Smooth muscle cell (in vitro differentiated cells): Measurements from ENCODE around the gene MEF2A. TPM values are rescaled to one million over a fixed set of nuclear protein-coding genes. Genes with fewer than 3 reads are reported as not detected.

ENCODE experiments used
- DNase-seq: peaks from one replicate; lab custom pipeline; 2025; ENCODE audit not compliant: unreplicated experiment; lab: John Stamatoyannopoulos, UW
- H2AFZ ChIP-seq: fragments of 200-600 bp; sonication (generic); 2 replicates; pipeline ENCODE4 v1.6.0; 2016; ENCODE audit warnings: antibody characterized with exemption, low read depth, mild to moderate bottlenecking
- H3F3A ChIP-seq: fragments of 200-600 bp; sonication (generic); 2 replicates; pipeline ENCODE4 v1.6.0; 2017; ENCODE audit warnings: antibody characterized with exemption, low read depth
- H3K27ac ChIP-seq: fragments of 200-600 bp; sonication (generic); 2 replicates; pipeline ENCODE4 v1.5.1; 2016; ENCODE audit warnings: low read depth, mild to moderate bottlenecking
- H3K27me3 ChIP-seq: fragments of 200-600 bp; sonication (generic); 2 replicates; pipeline ENCODE4 v1.6.1; 2016; ENCODE audit warnings: low read depth, mild to moderate bottlenecking
- H3K36me3 ChIP-seq: fragments of 200-600 bp; sonication (generic); 2 replicates; pipeline ENCODE4 v1.5.1; 2016; ENCODE audit warnings: low read depth
- H3K4me1 ChIP-seq: fragments of 200-600 bp; sonication (generic); 2 replicates; pipeline ENCODE4 v1.5.1; 2016; ENCODE audit warnings: low read depth
- H3K4me2 ChIP-seq: fragments of 200-600 bp; sonication (generic); 2 replicates; pipeline ENCODE4 v1.6.0; 2016; ENCODE audit warnings: mild to moderate bottlenecking
- H3K4me3 ChIP-seq: fragments of 200-600 bp; sonication (generic); 2 replicates; pipeline ENCODE4 v1.5.1; 2016; ENCODE audit warnings: mild to moderate bottlenecking
- H3K79me2 ChIP-seq: fragments of 200-600 bp; sonication (generic); 2 replicates; pipeline ENCODE4 v1.6.0; 2016; ENCODE audit warnings: low read depth, mild to moderate bottlenecking
- H3K9ac ChIP-seq: fragments of 200-600 bp; sonication (generic); 2 replicates; pipeline ENCODE4 v1.6.0; 2016; ENCODE audit warnings: low read depth
- H3K9me3 ChIP-seq: fragments of 200-600 bp; sonication (generic); replicated peaks from 2 replicates; pipeline ENCODE4 v1.5.1; 2016; ENCODE audit warnings: low read depth
- H4K20me1 ChIP-seq: fragments of 200-600 bp; sonication (generic); 2 replicates; pipeline ENCODE4 v1.6.0; 2016; ENCODE audit warnings: low read depth
- CTCF ChIP-seq: fragments of 200-600 bp; sonication (generic); IDR thresholded peaks from 2 replicates; pipeline ENCODE4 v1.5.1; 2017; ENCODE audit warnings: borderline replicate concordance, mild to moderate bottlenecking, antibody characterized with exemption; ENCODE audit not compliant: insufficient read depth, poor library complexity, severe bottlenecking
- WGBS: methylation state at CpG from one replicate; pipeline ENCODE4 v1.1.7; 2016; ENCODE audit warnings: low lambda C conversion rate; 5-methylcytosine and 5-hydroxymethylcytosine counted together
- polyA plus RNA-seq: library from polyadenylated mRNA; unstranded; fragments of >200 nt; fragmentation: Nextera tagmentation; extraction: Ambion mirVana; gene quantifications from 2 replicates; pipeline ENCODE4 v1.2.1, GENCODE V29; 2016
- total RNA-seq: library from RNA; depleted of rRNA; stranded (reverse); fragments of >200 nt; gene quantifications from 2 replicates; pipeline ENCODE4 v1.2.3, GENCODE V29; 2014

The MEF2A gene
- total and polyA plus RNA-seq, 2 experiments from 2014 or later = 12.3 to 75.8 TPM

DNA sequence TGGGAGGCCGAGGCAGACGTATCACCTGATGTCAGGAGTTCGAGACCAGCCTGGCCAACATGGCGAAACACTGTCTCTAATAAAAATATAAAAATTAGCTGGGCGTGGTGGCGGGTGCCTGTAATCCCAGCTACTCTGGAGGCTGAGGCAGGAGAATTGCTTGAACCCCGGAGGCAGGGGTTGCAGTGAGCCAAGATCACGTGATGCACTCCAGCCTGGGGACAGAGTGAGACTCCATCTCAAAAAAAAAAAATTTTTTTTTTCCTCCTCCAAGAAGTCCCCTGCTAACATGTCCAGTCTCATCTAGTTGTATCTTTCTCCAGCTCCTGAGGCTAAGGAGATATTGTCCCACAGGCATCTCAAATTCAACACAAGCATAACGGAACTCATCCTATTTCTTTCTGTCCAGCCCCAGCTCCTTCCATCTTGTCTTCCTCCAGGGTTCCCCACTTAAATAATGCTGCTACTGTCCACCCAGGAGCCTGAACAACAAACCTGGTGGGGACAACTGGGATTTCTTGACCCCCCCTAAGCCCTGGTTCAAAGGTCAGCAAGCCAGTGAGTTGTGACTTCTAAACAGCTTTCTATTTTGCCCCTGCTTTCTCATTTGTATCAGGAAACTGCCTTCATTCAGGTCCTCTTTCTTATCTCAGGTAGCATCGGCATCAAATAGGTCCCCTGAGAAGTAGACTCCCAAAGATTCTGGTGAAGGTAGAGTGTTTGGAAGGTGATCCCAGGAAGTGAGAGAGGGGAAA is 4.1 kb upstream of the MEF2A start:
- no peak for DNase-seq
- Histone ChIP-seq H2AFZ (no peak overlapping the region), H3K79me2 (peaks cover 4% of the 10 kb centered on the region), H3K4me1 (no peaks in the 10 kb centered on the region), H3K4me2 (no peak overlapping the region), H3K4me3 (no peak overlapping the region), H4K20me1 (peaks cover 2% of the 10 kb centered on the region), H3K9me3 (no peaks in the 10 kb centered on the region), H3K27ac (no peak overlapping the region), H3K9ac (no peak overlapping the region), H3F3A (no peaks in the 10 kb centered on the region), H3K36me3 (no peaks in the 10 kb centered on the region), H3K27me3 (no peaks in the 10 kb centered on the region)
- no peak for TF ChIP-seq CTCF
- WGBS = 97% methylated on average over 10 of the region's 10 CpGs

- WGBS = 69% methylated on average over 2 of the region's 2 CpGs
Observed at GRCh38 chr15:99562238-99562637, 3.5 kb upstream of the MEF2A start.

DNA sequence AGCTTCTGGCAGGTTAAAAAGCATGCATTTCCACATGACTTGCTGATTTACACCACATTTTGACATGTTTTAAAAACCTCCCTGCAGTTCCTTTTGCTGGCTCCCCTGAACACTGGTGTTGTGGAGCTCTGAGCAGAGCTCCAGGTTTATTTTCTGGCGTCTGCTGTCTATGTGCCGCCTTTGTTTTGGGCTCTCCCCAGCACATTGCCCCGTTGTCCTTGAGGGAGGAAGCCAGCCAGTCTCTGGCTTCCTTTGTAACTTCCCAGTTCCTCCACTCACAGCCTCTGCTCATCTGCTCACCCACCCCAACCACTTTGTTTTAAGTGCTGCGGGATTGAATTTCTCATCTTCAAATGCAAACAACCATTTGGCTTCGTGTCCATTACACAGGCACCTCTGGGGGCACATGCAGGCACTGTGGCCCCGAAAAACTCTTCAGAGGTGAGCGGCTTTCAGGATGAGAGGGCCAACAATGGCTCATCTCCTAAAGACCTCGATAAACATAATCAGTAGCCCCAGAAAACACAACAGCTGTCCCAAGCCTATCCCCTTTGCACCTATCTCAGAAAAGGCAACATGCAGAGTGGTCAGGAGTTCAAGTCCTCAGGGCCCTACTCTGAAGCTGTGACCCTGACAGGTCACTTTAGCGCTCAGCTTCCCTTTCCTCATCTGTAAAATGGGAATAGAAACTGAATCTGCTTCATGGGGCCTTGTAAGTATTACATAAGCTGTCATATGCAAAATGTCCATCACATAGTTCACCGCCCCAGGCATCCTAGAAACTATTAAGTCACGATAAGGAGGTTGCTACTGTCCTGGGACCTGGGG is 1.3 kb upstream of the MEF2A start:
- H3K9ac ChIP-seq = no peak overlapping the region
- peaks cover 30% of the 10 kb centered on the region for H4K20me1 ChIP-seq
- H3K4me2 ChIP-seq = peak overlapping the region; percentile 71
- H3K4me1 ChIP-seq = peaks cover 23% of the 10 kb centered on the region
- no peaks in the 10 kb centered on the region for H3K9me3 ChIP-seq
- no peaks in the 10 kb centered on the region for H3K36me3 ChIP-seq
- no peak overlapping the region for H2AFZ ChIP-seq
- H3K4me3 ChIP-seq = peak overlapping the region; percentile 41
- H3K79me2 ChIP-seq = peaks cover 32% of the 10 kb centered on the region
- no peaks in the 10 kb centered on the region for H3K27me3 ChIP-seq
- no peak for DNase-seq
- WGBS = 62% methylated on average over 11 of the region's 11 CpGs
- H3F3A ChIP-seq = no peaks in the 10 kb centered on the region
- peak overlapping the region; percentile 33 for H3K27ac ChIP-seq
- no peak for TF ChIP-seq CTCF

More at GRCh38 chr15:99562238-99562637, 3.5 kb upstream of the MEF2A start:
- Histone ChIP-seq H3K27ac (no peak overlapping the region), H3K9ac (no peak overlapping the region), H3K4me1 (peaks cover 3% of the 10 kb centered on the region), H3K36me3 (no peaks in the 10 kb centered on the region), H4K20me1 (peaks cover 8% of the 10 kb centered on the region), H3F3A (no peaks in the 10 kb centered on the region), H3K4me3 (no peak overlapping the region), H3K27me3 (no peaks in the 10 kb centered on the region), H2AFZ (no peak overlapping the region), H3K9me3 (no peaks in the 10 kb centered on the region), H3K4me2 (no peak overlapping the region), H3K79me2 (peaks cover 10% of the 10 kb centered on the region)
- DNase-seq = no peak
- no peak for TF ChIP-seq CTCF

- TF ChIP-seq CTCF = no peak
- 18% methylated on average over 15 of the region's 22 CpGs for WGBS
- H2AFZ ChIP-seq = no peak overlapping the region
- peaks cover 23% of the 10 kb centered on the region for H3K4me1 ChIP-seq
- no peaks in the 10 kb centered on the region for H3K9me3 ChIP-seq
- H3K27ac ChIP-seq = peak overlapping the region; percentile 33
- no peak for DNase-seq
- H3K27me3 ChIP-seq = no peaks in the 10 kb centered on the region
- no peaks in the 10 kb centered on the region for H3F3A ChIP-seq
- H4K20me1 ChIP-seq = peaks cover 34% of the 10 kb centered on the region
- H3K4me2 ChIP-seq = peak overlapping the region; percentile 71
- H3K79me2 ChIP-seq = peaks cover 37% of the 10 kb centered on the region
- no peaks in the 10 kb centered on the region for H3K36me3 ChIP-seq
- peak overlapping the region; percentile 41 for H3K4me3 ChIP-seq
- no peak overlapping the region for H3K9ac ChIP-seq
Observed at GRCh38 chr15:99565049-99565298, 810 bp upstream of the MEF2A start.
